Astrocyte (in vitro differentiated cells and primary cell): ENCODE measurements around the gene MRPS23.

Experiments used
- CTCF ChIP-seq: IDR thresholded peaks from 2 replicates; pipeline ENCODE4 v1.5.1; 2011; ENCODE audit warnings: low read depth, mild to moderate bottlenecking, inconsistent platforms, low read length, moderate library complexity; ENCODE audit not compliant: insufficient read depth
- EZH2 ChIP-seq: IDR thresholded peaks from 2 replicates; pipeline ENCODE4 v1.6.1; 2012; ENCODE audit warnings: mild to moderate bottlenecking, low read length, inconsistent platforms; ENCODE audit not compliant: insufficient read depth

- TF ChIP-seq CTCF (no peak), EZH2 (no peak)
These were observed 40.3 kb upstream of the MRPS23 start for GRCh38 chr17:57889892-57890856.
